ENCODE data around the gene WHRN. TPM values are rescaled to one million over a fixed set of nuclear protein-coding genes. Genes with fewer than 3 reads are reported as not detected.
A peak's percentile ranks its signal among the peaks of the same experiment; 100 is the strongest.

The WHRN gene
- total RNA-seq: 0.80 TPM
- long read RNA-seq, partial matches to known transcripts: 1 of 3 reads
- long read RNA-seq, other reads (novel, unspliced or antisense): 2 of 3 reads

DNA sequence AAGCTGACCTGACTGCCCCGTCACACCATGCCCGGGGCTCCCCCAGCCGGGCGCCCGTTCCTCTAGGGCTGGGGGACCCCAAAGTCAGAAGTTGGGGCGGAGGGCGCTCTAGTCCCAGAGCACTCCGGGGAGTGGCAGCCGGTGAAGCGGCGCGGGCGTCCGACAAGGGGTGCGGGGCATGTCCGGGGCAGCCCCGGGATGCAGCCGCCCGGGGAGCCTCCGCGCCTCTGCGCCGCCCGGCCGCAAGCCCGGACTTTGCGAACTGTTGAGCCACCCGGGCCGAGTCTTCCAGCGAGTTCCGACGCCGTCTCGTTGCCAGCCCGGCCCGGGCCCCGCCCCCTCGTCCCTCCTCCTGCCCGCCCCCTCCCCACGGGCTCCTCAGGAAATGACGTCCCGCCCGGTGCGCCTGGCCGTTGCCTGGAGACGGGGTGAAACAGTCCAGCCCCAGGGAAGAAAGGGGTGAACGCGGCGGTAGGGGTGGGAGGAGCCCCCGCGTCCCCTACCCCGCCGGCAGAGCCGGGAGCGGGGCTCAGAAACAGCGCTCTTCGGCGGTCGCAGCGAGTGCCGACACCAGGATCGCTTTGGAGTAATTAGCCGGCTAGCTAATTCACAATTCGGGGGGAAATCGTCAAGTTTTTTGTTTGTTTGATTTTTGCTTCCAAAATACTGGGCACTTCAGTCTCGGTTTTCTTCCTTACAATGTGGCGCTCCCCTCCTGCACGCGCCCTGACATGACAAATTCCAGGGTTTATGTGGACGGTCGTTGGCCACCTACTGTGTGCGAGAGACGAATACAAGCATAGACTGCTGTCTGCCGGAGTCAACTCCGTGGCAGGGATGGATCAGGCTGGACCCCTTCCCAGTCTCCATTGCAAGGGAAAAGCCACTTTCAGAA, at the start of gene WHRN:
Gene WHRN (minus strand): TSS at position 287 of the 895 bp plus-strand sequence. CDS start 672 bp downstream, outside the sequence.
- no peak within 1 kb of the TSS for H3K27ac ChIP-seq (replicated peaks)
- H3K4me3 ChIP-seq: peak within 1 kb of the TSS; percentile 70
- H3K4me1 ChIP-seq: peaks cover 19% of the 10 kb centered on the region
- H3K9me3 ChIP-seq (replicated peaks): no peaks in the 10 kb centered on the region
- H3K36me3 ChIP-seq: no peaks in the 10 kb centered on the region
- H3K27me3 ChIP-seq (ENCODE audit: low read depth): peaks cover 98% of the 10 kb centered on the region
- TF ChIP-seq, protein P1, sequence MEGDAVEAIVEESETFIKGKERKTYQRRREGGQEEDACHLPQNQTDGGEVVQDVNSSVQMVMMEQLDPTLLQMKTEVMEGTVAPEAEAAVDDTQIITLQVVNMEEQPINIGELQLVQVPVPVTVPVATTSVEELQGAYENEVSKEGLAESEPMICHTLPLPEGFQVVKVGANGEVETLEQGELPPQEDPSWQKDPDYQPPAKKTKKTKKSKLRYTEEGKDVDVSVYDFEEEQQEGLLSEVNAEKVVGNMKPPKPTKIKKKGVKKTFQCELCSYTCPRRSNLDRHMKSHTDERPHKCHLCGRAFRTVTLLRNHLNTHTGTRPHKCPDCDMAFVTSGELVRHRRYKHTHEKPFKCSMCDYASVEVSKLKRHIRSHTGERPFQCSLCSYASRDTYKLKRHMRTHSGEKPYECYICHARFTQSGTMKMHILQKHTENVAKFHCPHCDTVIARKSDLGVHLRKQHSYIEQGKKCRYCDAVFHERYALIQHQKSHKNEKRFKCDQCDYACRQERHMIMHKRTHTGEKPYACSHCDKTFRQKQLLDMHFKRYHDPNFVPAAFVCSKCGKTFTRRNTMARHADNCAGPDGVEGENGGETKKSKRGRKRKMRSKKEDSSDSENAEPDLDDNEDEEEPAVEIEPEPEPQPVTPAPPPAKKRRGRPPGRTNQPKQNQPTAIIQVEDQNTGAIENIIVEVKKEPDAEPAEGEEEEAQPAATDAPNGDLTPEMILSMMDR (IDR thresholded peaks at IDR 0.05; ENCODE audit: borderline replicate concordance): no peak
- DNase-seq: peak; percentile 90
- intact Hi-C loops (cut with micrococcal nuclease): no loop called here

DNA sequence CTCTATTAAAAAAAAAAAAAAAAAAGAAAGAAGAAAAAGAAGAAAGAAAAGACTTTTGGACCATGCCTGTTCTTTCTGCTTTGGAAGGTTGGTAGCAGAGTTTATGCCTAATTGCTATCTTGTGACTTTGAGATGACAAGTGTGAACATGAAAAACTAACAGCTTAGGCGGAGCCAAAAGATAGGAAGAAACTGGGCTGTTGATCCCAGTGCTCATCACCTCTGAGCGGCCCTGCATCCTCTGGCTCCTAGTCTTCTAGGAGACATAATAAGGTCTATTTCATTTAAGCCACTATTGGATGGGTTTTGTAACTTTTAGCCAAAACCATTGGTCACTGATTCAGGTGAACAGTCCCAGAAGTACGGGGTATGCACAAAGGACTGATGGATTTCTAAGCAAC, 47.9 kb upstream of the WHRN start:
- intact Hi-C loops (cut with micrococcal nuclease): no loop called here
- Histone ChIP-seq H3K9me3 (replicated peaks) (no peaks in the 10 kb centered on the region), H3K4me1 (no peaks in the 10 kb centered on the region), H3K36me3 (no peaks in the 10 kb centered on the region), H3K4me3 (no peak overlapping the region), H3K27me3 (ENCODE audit: low read depth) (peaks cover 46% of the 10 kb centered on the region), H3K27ac (replicated peaks) (no peak overlapping the region)
- TF ChIP-seq, protein P1 (IDR thresholded peaks at IDR 0.05; ENCODE audit: borderline replicate concordance): no peak
- no peak for DNase-seq

DNA sequence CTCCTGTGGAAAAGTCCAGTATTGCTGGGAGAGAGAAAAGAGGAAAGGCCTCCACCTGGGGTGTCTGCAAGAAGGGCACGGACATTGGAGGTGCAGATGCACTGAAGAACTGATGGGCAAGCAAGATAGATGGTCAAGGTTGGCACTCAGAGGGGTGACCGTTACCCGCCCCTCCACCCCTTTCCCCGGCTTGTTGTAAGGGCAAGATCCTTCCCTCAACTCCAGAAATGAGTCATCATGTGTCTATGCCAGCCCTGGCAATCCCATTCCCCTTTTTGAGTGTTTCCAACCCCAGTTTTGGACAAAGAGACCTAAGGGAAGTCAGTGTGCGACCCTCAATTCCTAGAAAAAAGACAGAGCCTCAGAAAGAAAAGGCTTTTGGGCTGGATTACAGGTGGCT, 47.4 kb upstream of the WHRN start:
- no peaks in the 10 kb centered on the region for H3K4me1 ChIP-seq
- TF ChIP-seq, protein P1 (IDR thresholded peaks at IDR 0.05; ENCODE audit: borderline replicate concordance): no peak
- no peak overlapping the region for H3K27ac ChIP-seq (replicated peaks)
- no peak for DNase-seq
- H3K9me3 ChIP-seq (replicated peaks): no peaks in the 10 kb centered on the region
- intact Hi-C loops (cut with micrococcal nuclease): no loop called here
- H3K36me3 ChIP-seq: no peaks in the 10 kb centered on the region
- H3K4me3 ChIP-seq: no peak overlapping the region
- H3K27me3 ChIP-seq (ENCODE audit: low read depth): peaks cover 49% of the 10 kb centered on the region

DNA sequence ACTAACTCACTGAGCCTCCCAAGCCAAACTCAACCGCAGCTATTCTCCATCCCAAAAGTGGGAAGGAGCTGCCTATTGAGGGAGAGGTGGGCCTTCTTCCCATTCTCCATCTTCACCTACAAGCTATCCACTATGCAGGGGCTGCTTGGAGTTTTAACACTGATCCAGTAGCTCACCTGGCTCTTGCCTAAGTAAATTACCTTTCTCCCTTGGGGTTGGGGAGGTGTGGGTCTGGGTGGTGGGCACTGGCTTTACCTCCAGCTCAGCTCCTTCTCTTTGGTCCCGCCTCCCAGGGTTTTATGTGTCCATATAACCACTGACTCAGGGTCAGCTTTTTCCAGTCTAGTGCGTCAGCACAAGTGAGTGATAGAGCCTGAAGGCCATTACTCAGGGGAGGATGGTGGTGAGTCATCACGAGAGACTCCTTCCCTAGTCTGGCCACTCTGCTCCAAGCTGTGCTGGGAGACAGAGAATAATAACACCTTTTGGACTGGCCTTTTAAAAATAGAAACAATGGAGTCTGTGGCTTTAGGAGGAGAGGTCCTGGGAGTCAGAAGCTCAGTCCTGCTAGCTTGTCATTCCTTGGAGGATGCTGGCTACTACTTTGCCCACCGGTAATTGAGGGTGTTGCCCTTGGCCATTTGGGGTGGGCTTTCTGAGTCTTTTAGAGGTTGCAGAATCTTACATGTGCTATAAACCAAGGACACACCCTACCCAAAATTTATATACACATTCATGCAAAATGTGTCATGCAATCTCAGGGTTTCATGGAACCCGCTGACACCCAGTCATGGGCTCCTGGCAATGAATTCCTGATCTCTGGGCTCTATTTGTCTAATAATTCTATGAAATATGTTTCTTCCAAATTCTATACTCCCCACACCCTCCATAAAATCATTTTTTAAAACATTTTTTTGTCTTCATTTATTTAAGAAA, 46.7 kb upstream of the WHRN start:
- H3K4me3 ChIP-seq: no peak overlapping the region
- no peaks in the 10 kb centered on the region for H3K4me1 ChIP-seq
- H3K9me3 ChIP-seq (replicated peaks): no peaks in the 10 kb centered on the region
- DNase-seq: no peak
- H3K36me3 ChIP-seq: no peaks in the 10 kb centered on the region
- TF ChIP-seq, protein P1 (IDR thresholded peaks at IDR 0.05; ENCODE audit: borderline replicate concordance): no peak
- no peak overlapping the region for H3K27ac ChIP-seq (replicated peaks)
- peaks cover 56% of the 10 kb centered on the region for H3K27me3 ChIP-seq (ENCODE audit: low read depth)
- intact Hi-C loops (cut with micrococcal nuclease): no loop called here

DNA sequence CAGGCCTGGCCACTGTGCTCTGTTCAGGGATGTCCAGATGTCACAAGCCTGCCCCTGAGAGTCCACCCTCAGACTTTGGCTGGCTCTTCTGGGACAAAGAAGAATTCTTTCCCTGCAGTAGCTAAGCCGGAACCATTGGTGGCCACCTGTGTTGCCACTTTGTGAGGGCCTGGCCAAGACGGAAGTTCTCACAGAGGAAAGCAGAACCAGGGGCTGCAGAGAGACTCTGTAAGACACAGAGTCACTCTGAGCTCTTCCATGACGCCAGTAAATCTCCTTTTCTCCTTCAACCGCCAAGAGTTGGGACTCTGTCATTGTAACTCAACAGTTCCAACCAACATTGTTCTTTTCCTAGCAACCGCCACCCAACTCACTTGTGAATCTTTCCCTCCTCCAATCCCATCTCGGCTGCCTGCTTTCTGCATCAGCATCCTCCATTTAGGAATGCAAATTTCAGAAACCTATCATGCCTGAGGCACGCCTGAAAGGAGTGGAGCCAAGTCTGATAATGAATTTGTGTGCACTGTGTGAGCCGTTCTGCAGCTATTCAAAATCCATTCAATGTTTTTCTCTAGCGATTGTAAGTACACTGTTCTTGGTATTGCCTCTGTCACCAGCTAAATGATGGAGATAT, 44.5 kb upstream of the WHRN start:
- no peaks in the 10 kb centered on the region for H3K4me1 ChIP-seq
- intact Hi-C loops (cut with micrococcal nuclease): no loop called here
- H3K27me3 ChIP-seq (ENCODE audit: low read depth): peaks cover 74% of the 10 kb centered on the region
- DNase-seq: no peak
- no peak overlapping the region for H3K4me3 ChIP-seq
- H3K9me3 ChIP-seq (replicated peaks): no peaks in the 10 kb centered on the region
- H3K36me3 ChIP-seq: no peaks in the 10 kb centered on the region
- TF ChIP-seq, protein P1 (IDR thresholded peaks at IDR 0.05; ENCODE audit: borderline replicate concordance): no peak
- no peak overlapping the region for H3K27ac ChIP-seq (replicated peaks)
